HG03025 (cell line): Measurements from ENCODE around the gene METRN.
"Not testable (repeated sequence)": the region's sequence is repeated elsewhere in the genome, so short reads cannot be mapped to it uniquely, and the experiment has no call there.

ENCODE experiments used
- ATAC-seq: cut with Tn5 transposase; IDR thresholded peaks from one replicate; pipeline ENCODE4 v1.9.1; 2021; ENCODE audit warnings: mild to moderate bottlenecking, moderate library complexity; ENCODE audit not compliant: unreplicated experiment, low FRiP score

The METRN gene

GRCh38 chr16:751152-752006 lies 36.5 kb downstream of the METRN start:
- no peak for ATAC-seq

- no peak for ATAC-seq
Measured at GRCh38 chr16:752007-752312, 37.0 kb downstream of the METRN start.

GRCh38 chr16:754121-754607 lies 39.2 kb downstream of the METRN start:
- ATAC-seq: not testable (repeated sequence)

GRCh38 chr16:754656-755055 lies 39.7 kb downstream of the METRN start:
- ATAC-seq: no peak

GRCh38 chr16:756428-756827 lies 41.5 kb downstream of the METRN start:
- no peak for ATAC-seq

GRCh38 chr16:759110-759910 lies 44.4 kb downstream of the METRN start:
- ATAC-seq: no peak

GRCh38 chr16:760065-760464 lies 45.1 kb downstream of the METRN start:
- no peak for ATAC-seq

- no peak for ATAC-seq
Measured at GRCh38 chr16:760545-761343, 45.8 kb downstream of the METRN start, which contains the start of gene MSLN. MSLN (plus strand) TSS chr16:760734; CDS start chr16:762681, 1,947 bp downstream.

- ATAC-seq: no peak
Measured at GRCh38 chr16:761625-762513, 47.0 kb downstream of the METRN start.

GRCh38 chr16:762595-763268 lies 47.8 kb downstream of the METRN start:
- no peak for ATAC-seq

- no peak for ATAC-seq
Measured at GRCh38 chr16:763369-764183, 48.7 kb downstream of the METRN start.

GRCh38 chr16:764184-764750 lies 49.3 kb downstream of the METRN start:
- ATAC-seq: no peak

- ATAC-seq: no peak
Measured at GRCh38 chr16:764848-765487, 50.0 kb downstream of the METRN start.

- no peak for ATAC-seq
Measured at GRCh38 chr16:765488-765865, 50.6 kb downstream of the METRN start.

- ATAC-seq: no peak
Measured at GRCh38 chr16:766008-766819, 51.3 kb downstream of the METRN start.

- no peak for ATAC-seq
Measured at GRCh38 chr16:766820-767640, 52.1 kb downstream of the METRN start.
